Fibroblast of mammary gland (primary cell): ENCODE data around the gene TMEM255B.

Source experiments
- DNase-seq: peaks from one replicate; pipeline ENCODE4 v3.0.0-alpha.2; 2010; ENCODE audit warnings: low read depth
- H3K4me3 ChIP-seq: 2 replicates; pipeline ENCODE4 v1.5.1; 2011; ENCODE audit warnings: low read depth, mild to moderate bottlenecking, low read length, moderate library complexity; ENCODE audit not compliant: control insufficient read depth
- TF ChIP-seq, protein P1 (sequence below): conservative IDR thresholded peaks from 2 replicates; pipeline ENCODE4 v1.5.1; 2011; ENCODE audit warnings: low read depth, low read length, inconsistent platforms; ENCODE audit not compliant: control insufficient read depth, insufficient read depth

The TMEM255B gene

DNA sequence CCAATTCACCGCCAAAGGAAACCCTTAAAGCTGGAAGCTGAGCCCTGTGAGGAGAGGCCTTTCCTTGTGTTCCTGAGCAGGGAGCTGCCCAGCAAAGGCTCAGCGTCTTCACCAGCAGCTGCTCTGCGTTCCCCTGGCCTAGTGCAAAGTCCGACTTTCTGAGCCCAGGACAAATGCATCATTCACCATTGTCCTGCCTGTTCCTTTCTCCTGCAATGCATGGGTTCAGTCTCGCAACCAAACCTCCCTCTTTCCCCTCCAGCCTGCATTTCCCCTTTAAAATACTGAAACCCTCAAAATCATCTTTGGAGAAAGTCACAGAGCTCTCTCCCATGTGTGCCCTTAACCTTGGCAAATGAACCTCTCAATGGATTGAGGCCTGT is 12.9 kb upstream of the TMEM255B start:
- H3K4me3 ChIP-seq = no peak overlapping the region
- no peak for DNase-seq
- TF ChIP-seq, protein P1, sequence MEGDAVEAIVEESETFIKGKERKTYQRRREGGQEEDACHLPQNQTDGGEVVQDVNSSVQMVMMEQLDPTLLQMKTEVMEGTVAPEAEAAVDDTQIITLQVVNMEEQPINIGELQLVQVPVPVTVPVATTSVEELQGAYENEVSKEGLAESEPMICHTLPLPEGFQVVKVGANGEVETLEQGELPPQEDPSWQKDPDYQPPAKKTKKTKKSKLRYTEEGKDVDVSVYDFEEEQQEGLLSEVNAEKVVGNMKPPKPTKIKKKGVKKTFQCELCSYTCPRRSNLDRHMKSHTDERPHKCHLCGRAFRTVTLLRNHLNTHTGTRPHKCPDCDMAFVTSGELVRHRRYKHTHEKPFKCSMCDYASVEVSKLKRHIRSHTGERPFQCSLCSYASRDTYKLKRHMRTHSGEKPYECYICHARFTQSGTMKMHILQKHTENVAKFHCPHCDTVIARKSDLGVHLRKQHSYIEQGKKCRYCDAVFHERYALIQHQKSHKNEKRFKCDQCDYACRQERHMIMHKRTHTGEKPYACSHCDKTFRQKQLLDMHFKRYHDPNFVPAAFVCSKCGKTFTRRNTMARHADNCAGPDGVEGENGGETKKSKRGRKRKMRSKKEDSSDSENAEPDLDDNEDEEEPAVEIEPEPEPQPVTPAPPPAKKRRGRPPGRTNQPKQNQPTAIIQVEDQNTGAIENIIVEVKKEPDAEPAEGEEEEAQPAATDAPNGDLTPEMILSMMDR = no peak

- TF ChIP-seq, protein P1 = no peak
- DNase-seq = no peak
- no peak overlapping the region for H3K4me3 ChIP-seq
These were observed 12.4 kb upstream of the TMEM255B start for GRCh38 chr13:113746671-113747070.

- TF ChIP-seq, protein P1 = no peak
- H3K4me3 ChIP-seq = no peak overlapping the region
- DNase-seq = no peak
These were observed 11.7 kb upstream of the TMEM255B start for GRCh38 chr13:113747291-113747833.

- H3K4me3 ChIP-seq = no peak overlapping the region
- TF ChIP-seq, protein P1 = no peak
- no peak for DNase-seq
These were observed 10.7 kb upstream of the TMEM255B start for GRCh38 chr13:113748101-113748861.

GRCh38 chr13:113748862-113749451 is 10.1 kb upstream of the TMEM255B start:
- no peak overlapping the region for H3K4me3 ChIP-seq
- TF ChIP-seq, protein P1 = no peak
- DNase-seq = no peak

DNA sequence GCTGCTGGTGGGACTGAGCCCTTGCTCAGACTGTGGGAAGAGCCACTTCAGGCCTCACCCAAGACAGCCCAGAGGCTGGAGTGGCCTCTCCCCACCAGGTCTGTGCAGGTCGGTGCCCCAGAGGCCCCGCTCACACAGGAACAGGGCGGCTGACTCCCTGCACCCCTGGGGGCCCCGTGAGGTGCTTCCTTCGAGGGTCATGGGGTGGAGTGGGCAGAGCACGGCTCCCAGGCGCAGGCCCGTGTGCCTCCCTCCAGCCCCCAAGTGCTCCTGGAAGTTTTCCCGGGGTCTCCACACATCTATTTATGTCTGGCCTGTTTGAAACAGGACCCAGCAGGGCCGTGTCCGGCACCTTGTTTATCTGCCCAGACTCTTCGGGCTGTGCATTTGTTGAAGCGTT is 9.5 kb upstream of the TMEM255B start:
- TF ChIP-seq, protein P1 = no peak
- H3K4me3 ChIP-seq = no peak overlapping the region
- no peak for DNase-seq
